Breast epithelium (tissue), 4 donors: ENCODE measurements around the gene ABHD2. TPM values are rescaled to one million over a fixed set of nuclear protein-coding genes. Genes with fewer than 3 reads are reported as not detected.
A peak's percentile ranks its signal among the peaks of the same experiment; 100 is the strongest.

ENCODE experiments used
- DNase-seq, 2 donors: peaks; one replicate each; pipeline ENCODE4 v3.0.0-alpha.2; 2019; ENCODE audit warnings: low spot score in 2 of 2
- H3K27ac ChIP-seq, 2 donors: fragments of 200-600 bp; sonication (generic) in 1 of 2; one replicate each; pipeline ENCODE4 v1.5.1; 2016 to 2019; ENCODE audit warnings: mild to moderate bottlenecking in 1 of 2
- H3K27me3 ChIP-seq, 2 donors: fragments of 200-600 bp; sonication (generic) in 1 of 2; one replicate each; pipeline versions ENCODE4 v1.5.1 to v1.6.0; 2017 to 2019; ENCODE audit warnings: control low read depth in 1 of 2, mild to moderate bottlenecking in 1 of 2
- H3K36me3 ChIP-seq: fragments of 200-600 bp; one replicate; pipeline ENCODE4 v1.5.1; 2019
- H3K4me1 ChIP-seq, 2 donors: fragments of 200-600 bp; sonication (generic); one replicate each; pipeline ENCODE4 v1.5.1; 2016 to 2019; ENCODE audit warnings: control low read depth in 1 of 2
- H3K4me3 ChIP-seq, 3 donors: fragments of 200-600 bp; sonication (generic); 1 replicate in 2 of 3; 2 replicates in 1 of 3; pipeline ENCODE4 v1.5.1; 2016 to 2019; ENCODE audit warnings: mild to moderate bottlenecking in 3 of 3, moderate library complexity in 2 of 3
- H3K9me3 ChIP-seq, 2 donors: fragments of 200-600 bp; sonication (generic) in 1 of 2; one replicate each; pipeline ENCODE4 v1.5.1; 2016 to 2019; ENCODE audit warnings: control low read depth in 1 of 2
- POLR2A ChIP-seq: fragments of 450-650 bp; IDR thresholded peaks from one replicate; pipeline ENCODE4 v1.6.1; 2016; ENCODE audit warnings: antibody characterized with exemption, mild to moderate bottlenecking, moderate library complexity
- POLR2AphosphoS5 ChIP-seq, 3 donors: sonication (generic); formaldehyde crosslinking; IDR thresholded peaks; one replicate each; pipeline ENCODE4 v1.6.1; 2017; ENCODE audit warnings: antibody characterized with exemption in 3 of 3
- intact Hi-C: fragments of 100-400 bp; cut with DNase I; formaldehyde crosslinking; loops from one replicate; pipeline ENCODE4 v1.15.1; 2023; ENCODE audit warnings: low total_unique reads
- total RNA-seq, 3 donors: library from RNA; depleted of rRNA; stranded (reverse); fragments of >200 nt; gene quantifications; one replicate each; pipeline ENCODE4 v1.1.0, GENCODE V29; 2016
- TF ChIP-seq, protein P1 (sequence below), 3 donors: fragments of 450-650 bp; IDR thresholded peaks; one replicate each; pipeline ENCODE4 v1.5.1; 2016 to 2017; ENCODE audit warnings: antibody characterized with exemption in 3 of 3, mild to moderate bottlenecking in 3 of 3, moderate library complexity in 3 of 3

The ABHD2 gene
- total RNA-seq, 3 donors from 2014 or later = 76.7 to 91.2 (median 80.3) TPM

DNA sequence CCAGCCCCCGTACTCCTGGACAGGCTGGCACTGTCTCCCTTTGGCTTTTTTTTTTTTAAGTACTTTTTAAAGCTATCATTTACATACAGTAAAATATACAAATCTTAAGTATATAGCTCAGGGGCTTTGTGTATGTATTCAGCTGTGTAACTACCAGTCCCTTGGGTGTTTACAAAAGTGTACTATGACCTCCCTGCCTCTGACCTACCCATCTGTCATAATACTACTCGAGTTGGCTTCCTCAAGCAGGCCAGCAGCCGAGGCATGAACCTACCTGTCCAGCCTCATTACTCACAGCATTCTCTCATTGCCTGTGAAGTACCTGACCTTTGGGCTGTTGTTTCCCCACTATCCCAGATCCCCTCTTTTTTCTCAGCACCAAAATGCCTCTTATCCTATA lies 33.2 kb downstream of the ABHD2 start:
- H3K27ac ChIP-seq = peak overlapping the region; percentile 56 to 82

DNA sequence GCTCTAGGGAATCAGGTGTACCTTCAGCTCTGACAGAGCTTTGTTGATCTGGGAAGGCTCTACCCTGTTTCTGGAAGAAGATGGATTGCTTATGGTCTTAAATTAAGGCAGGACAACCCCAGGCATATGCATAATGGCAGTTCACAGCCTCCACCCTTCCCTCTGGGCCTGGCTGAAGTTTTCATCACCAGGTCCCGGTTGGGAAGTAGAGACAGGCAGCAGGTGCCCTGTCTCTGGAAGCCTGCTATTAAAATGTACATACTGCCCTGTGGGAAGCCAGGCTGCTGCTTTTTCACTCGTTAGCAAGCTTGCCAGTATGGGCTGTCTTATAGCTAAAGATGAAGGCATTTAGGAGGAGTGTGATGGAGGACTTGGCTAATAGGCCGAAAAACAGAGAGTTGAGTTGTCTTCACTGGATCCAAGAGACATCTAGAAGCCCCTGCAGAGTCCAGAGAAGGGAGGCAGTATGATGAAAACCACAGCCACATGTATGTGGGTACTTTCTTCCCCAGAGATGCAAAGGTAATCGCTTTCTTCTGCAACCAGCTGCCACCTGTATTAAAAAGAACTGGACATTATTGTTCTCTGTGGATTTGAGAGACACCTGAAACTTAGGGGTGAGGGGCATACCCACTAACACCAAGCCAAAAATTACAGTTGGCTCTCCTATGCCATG lies 34.4 kb downstream of the ABHD2 start:
- no peak for TF ChIP-seq POLR2A
- no peak for TF ChIP-seq POLR2AphosphoS5 (IDR thresholded peaks at IDR 0.05)
- TF ChIP-seq, protein P1, sequence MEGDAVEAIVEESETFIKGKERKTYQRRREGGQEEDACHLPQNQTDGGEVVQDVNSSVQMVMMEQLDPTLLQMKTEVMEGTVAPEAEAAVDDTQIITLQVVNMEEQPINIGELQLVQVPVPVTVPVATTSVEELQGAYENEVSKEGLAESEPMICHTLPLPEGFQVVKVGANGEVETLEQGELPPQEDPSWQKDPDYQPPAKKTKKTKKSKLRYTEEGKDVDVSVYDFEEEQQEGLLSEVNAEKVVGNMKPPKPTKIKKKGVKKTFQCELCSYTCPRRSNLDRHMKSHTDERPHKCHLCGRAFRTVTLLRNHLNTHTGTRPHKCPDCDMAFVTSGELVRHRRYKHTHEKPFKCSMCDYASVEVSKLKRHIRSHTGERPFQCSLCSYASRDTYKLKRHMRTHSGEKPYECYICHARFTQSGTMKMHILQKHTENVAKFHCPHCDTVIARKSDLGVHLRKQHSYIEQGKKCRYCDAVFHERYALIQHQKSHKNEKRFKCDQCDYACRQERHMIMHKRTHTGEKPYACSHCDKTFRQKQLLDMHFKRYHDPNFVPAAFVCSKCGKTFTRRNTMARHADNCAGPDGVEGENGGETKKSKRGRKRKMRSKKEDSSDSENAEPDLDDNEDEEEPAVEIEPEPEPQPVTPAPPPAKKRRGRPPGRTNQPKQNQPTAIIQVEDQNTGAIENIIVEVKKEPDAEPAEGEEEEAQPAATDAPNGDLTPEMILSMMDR (IDR thresholded peaks at IDR 0.05) = no peak
- no peaks in the 10 kb centered on the region for H3K36me3 ChIP-seq
- intact Hi-C loops = loop anchor here (10.0 kb wide), 1 partner anchor 68 kb away; no protein-coding TSS in a partner anchor
- H3K9me3 ChIP-seq = no peaks in the 10 kb centered on the region
- H3K4me1 ChIP-seq = no peaks in the 10 kb centered on the region
- H3K4me3 ChIP-seq = no peak overlapping the region
- no peak overlapping the region for H3K27ac ChIP-seq
- no peaks in the 10 kb centered on the region for H3K27me3 ChIP-seq
- no peak for DNase-seq

More for the DNA sequence above, 33.2 kb downstream of the ABHD2 start:
- Histone ChIP-seq H3K4me3 (no peak overlapping the region), H3K27me3 (no peaks in the 10 kb centered on the region), H3K9me3 (no peaks in the 10 kb centered on the region), H3K4me1 (no peaks in the 10 kb centered on the region), H3K36me3 (no peaks in the 10 kb centered on the region)
- intact Hi-C loops = loop anchor here (10.0 kb wide), 1 partner anchor 67 kb away; no protein-coding TSS in a partner anchor
- DNase-seq = no peak
- TF ChIP-seq POLR2AphosphoS5 (IDR thresholded peaks at IDR 0.05) (no peak), POLR2A (no peak)
- TF ChIP-seq, protein P1 (IDR thresholded peaks at IDR 0.05) = no peak

GRCh38 chr15:89123181-89123525 lies 34.9 kb downstream of the ABHD2 start:
- TF ChIP-seq POLR2A (no peak), POLR2AphosphoS5 (IDR thresholded peaks at IDR 0.05) (no peak)
- TF ChIP-seq, protein P1 (IDR thresholded peaks at IDR 0.05) = no peak
- DNase-seq = no peak
- intact Hi-C loops = loop anchor here (10.0 kb wide), 1 partner anchor 68 kb away; no protein-coding TSS in a partner anchor
- H3K27me3 ChIP-seq = no peaks in the 10 kb centered on the region
- no peaks in the 10 kb centered on the region for H3K4me1 ChIP-seq
- H3K4me3 ChIP-seq = no peak overlapping the region
- H3K27ac ChIP-seq = no peak overlapping the region
- no peaks in the 10 kb centered on the region for H3K9me3 ChIP-seq
- H3K36me3 ChIP-seq = no peaks in the 10 kb centered on the region

DNA sequence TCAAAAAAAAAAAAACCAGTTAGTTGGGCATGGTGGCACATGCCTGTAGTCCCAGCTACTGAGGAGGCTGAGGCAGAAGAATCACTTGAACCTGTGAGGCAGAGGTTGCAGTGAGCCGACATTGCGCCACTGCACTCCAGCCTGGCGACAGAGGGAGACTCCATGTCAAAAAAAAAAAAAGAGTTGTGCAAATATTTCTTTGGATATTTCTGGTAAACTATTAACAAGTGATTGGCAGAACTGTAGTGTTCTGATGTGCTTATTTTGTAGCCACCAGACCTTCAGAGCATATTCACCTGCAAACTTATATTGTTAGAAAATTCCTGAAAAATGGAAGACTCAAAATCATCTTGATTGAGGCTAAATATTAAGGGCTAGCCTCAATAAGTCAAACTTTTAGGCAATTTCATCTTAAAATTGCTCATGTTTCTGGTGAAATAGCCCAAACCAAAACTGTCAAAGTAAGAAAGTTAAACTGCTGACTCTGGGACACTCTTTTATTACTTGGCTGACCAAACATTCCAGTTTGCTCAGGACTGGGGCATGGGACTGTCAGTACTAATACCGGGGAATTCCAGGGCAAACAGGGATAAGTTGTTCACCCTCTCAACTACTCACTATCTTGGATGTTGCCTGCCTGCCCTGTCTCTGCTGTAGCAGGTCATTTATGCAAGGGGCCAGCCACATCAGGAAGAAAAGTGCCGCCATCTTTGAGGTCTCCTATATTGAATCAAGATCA lies 37.0 kb downstream of the ABHD2 start:
- intact Hi-C loops = loop anchor here (10.0 kb wide), 1 partner anchor 70 kb away; no protein-coding TSS in a partner anchor
- Histone ChIP-seq H3K27ac (no peak overlapping the region), H3K4me3 (no peak overlapping the region), H3K36me3 (no peaks in the 10 kb centered on the region), H3K27me3 (no peaks in the 10 kb centered on the region), H3K9me3 (no peaks in the 10 kb centered on the region), H3K4me1 (no peaks in the 10 kb centered on the region)
- no peak for DNase-seq
- TF ChIP-seq, protein P1 (IDR thresholded peaks at IDR 0.05) = no peak
- TF ChIP-seq POLR2AphosphoS5 (IDR thresholded peaks at IDR 0.05) (no peak), POLR2A (no peak)

- Histone ChIP-seq H3K27ac (no peak overlapping the region), H3K4me3 (no peak overlapping the region), H3K27me3 (no peaks in the 10 kb centered on the region), H3K4me1 (no peaks in the 10 kb centered on the region), H3K36me3 (no peaks in the 10 kb centered on the region), H3K9me3 (no peaks in the 10 kb centered on the region)
- intact Hi-C loops = loop anchor here (10.0 kb wide), 1 partner anchor 71 kb away; no protein-coding TSS in a partner anchor
- TF ChIP-seq POLR2A (no peak), POLR2AphosphoS5 (IDR thresholded peaks at IDR 0.05) (no peak)
- TF ChIP-seq, protein P1 (IDR thresholded peaks at IDR 0.05) = no peak
- no peak for DNase-seq
These were observed 37.8 kb downstream of the ABHD2 start for GRCh38 chr15:89126009-89126408.
